Ovary (tissue), 9 donors: Measurements from ENCODE around the gene FAM107B. TPM values are rescaled to one million over a fixed set of nuclear protein-coding genes. Genes with fewer than 3 reads are reported as not detected.

Experiments used
- DNase-seq, 5 donors: peaks; one replicate each; pipeline ENCODE4 v3.0.0-alpha.2; 2019 to 2020
- H3K27ac ChIP-seq, 2 donors: fragments of 200-600 bp; one replicate each; pipeline versions ENCODE4 v1.5.1 to v1.8.0; 2019 to 2022
- H3K27me3 ChIP-seq: fragments of 200-600 bp; one replicate; pipeline ENCODE4 v1.8.0; 2022
- H3K36me3 ChIP-seq: fragments of 200-600 bp; sonication (generic); one replicate; pipeline ENCODE4 v1.5.1; 2019
- H3K4me1 ChIP-seq: one replicate; pipeline ENCODE4 v1.8.1; 2013; ENCODE audit warnings: mild to moderate bottlenecking, moderate library complexity; ENCODE audit not compliant: insufficient read depth
- H3K4me3 ChIP-seq: fragments of 200-600 bp; sonication (generic); one replicate; pipeline ENCODE4 v1.5.1; 2017
- H3K9me3 ChIP-seq, 2 donors: fragments of 200-600 bp in 1 of 2; sonication (generic) in 1 of 2; one replicate each; pipeline versions ENCODE4 v1.5.1 to v1.8.1; 2013 to 2019; ENCODE audit warnings: mild to moderate bottlenecking in 1 of 2, moderate library complexity in 1 of 2
- EP300 ChIP-seq: sonication (generic); formaldehyde crosslinking; IDR thresholded peaks from one replicate; pipeline ENCODE4 v1.6.1; 2017; ENCODE audit warnings: antibody characterized with exemption
- POLR2A ChIP-seq: fragments of 450-650 bp; IDR thresholded peaks from one replicate; pipeline ENCODE4 v1.6.1; 2017; ENCODE audit warnings: antibody characterized with exemption, mild to moderate bottlenecking, moderate library complexity
- WGBS, 3 donors: extraction: QIAGEN DNeasy Blood & Tissue Kit in 1 of 3; methylation state at CpG; one replicate each; pipeline versions ENCODE4 v1.1.5 to v1.1.7; 2013 to 2017; 5-methylcytosine and 5-hydroxymethylcytosine counted together
- intact Hi-C, 4 donors: fragments of 100-400 bp; cut with DNase I; formaldehyde crosslinking; loops; one replicate each; pipeline versions ENCODE4 v1.11.0 to v1.15.1; 2022 to 2023
- polyA plus RNA-seq, 2 donors: library from polyadenylated mRNA; stranded (reverse); fragments of 200-250 nt in 1 of 2; fragments of 350-450 nt in 1 of 2; fragmentation: Illumina TruSeq in 1 of 2; extraction: RNeasy Lipid Tissue Mini Kit (QIAGEN cat#74804) in 1 of 2; gene quantifications; one replicate each; pipeline ENCODE4 v1.2.3, GENCODE V29; 2013 to 2014
- total RNA-seq, 7 donors: library from RNA; depleted of rRNA in 2 of 7; stranded (reverse); fragments of >200 nt in 2 of 7; fragmentation: NEBNext Ultra II Directional in 3 of 7; extraction: Animal tissue kit (Norgen Biotek cat#: 25700) in 3 of 7; gene quantifications; one replicate each; pipeline versions ENCODE4 v1.1.0 to v1.2.4, GENCODE V29; 2016 to 2023
- TF ChIP-seq, protein P1 (sequence below), 3 donors: fragments of 450-650 bp in 2 of 3; fragments of 200-600 bp in 1 of 3; IDR thresholded peaks; one replicate each; pipeline versions ENCODE4 v1.5.1 to v1.8.0; 2016 to 2022; ENCODE audit warnings: antibody characterized with exemption in 3 of 3, mild to moderate bottlenecking in 1 of 3
- donor health status: DM: no; HTN: no; CAD: no; lungs with moderate emphysema.
- donor health status: DM: no; HTN: no; CAD: no.
- donor health status: Bipolar disorder and iron deficiency.
- donor health status: DM: yes; HTN: yes; CAD: no.
- donor health status: DM: no; HTN: no; CAD: no.
- donor health status: DM: yes; HTN: yes; CAD: no.

The FAM107B gene
- total and polyA plus RNA-seq, 9 donors = 6.0 to 26.6 (median 15.0) TPM

DNA sequence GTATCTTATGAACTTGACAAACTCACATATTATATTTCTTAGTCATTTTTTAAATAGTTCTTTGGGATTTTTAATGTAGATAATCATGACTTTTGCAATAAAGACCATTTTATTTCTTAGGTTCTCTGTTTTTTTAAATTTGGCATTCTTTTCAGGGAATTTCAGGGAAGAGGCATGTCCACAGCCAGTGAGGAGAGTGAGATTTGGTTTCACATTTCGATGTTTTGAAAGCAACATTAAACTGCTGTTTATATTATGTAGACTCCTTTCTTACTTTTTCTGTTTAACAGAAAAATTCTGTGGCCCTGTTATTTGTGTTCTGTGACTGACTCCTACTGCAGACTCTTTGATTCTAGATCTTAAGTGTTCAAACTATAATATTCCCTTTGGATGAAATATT is 153.7 kb downstream of the FAM107B start:
- 3 to 7% (median 3%) methylated on average over 1 of the region's 1 CpG for WGBS, 3 donors

DNA sequence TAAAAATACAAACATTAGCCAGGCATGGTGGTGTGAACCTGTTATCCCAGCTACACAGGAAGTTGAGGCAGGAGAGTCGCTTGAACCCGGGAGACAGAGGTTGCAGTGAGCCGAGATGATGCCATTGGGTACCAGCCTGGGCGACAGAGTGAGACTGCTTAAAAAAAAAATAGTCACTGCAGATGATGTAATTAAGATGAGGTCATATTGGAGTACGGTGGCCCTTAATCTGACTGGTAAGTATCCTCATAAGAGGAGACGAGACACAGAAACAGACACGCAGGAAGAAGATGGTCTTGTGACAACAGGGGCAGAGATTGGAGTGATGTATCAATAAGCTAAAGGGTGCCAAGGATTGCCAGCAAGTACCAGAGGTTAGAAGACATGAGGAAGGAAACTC is 156.0 kb downstream of the FAM107B start:
- Histone ChIP-seq H3K27me3 (no peaks in the 10 kb centered on the region), H3K9me3 (no peaks in the 10 kb centered on the region), H3K4me3 (no peak overlapping the region), H3K36me3 (no peaks in the 10 kb centered on the region), H3K27ac (no peak overlapping the region), H3K4me1 (no peaks in the 10 kb centered on the region)
- no peak for DNase-seq
- intact Hi-C loops = no loop called here
- no peak for TF ChIP-seq POLR2A
- TF ChIP-seq, protein P1, sequence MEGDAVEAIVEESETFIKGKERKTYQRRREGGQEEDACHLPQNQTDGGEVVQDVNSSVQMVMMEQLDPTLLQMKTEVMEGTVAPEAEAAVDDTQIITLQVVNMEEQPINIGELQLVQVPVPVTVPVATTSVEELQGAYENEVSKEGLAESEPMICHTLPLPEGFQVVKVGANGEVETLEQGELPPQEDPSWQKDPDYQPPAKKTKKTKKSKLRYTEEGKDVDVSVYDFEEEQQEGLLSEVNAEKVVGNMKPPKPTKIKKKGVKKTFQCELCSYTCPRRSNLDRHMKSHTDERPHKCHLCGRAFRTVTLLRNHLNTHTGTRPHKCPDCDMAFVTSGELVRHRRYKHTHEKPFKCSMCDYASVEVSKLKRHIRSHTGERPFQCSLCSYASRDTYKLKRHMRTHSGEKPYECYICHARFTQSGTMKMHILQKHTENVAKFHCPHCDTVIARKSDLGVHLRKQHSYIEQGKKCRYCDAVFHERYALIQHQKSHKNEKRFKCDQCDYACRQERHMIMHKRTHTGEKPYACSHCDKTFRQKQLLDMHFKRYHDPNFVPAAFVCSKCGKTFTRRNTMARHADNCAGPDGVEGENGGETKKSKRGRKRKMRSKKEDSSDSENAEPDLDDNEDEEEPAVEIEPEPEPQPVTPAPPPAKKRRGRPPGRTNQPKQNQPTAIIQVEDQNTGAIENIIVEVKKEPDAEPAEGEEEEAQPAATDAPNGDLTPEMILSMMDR (IDR thresholded peaks at IDR 0.05) = no peak
- no peak for TF ChIP-seq EP300
- WGBS, 3 donors = 82 to 97% (median 84%) methylated on average over 6 to 7 of the region's 7 CpGs

More for the DNA sequence above, 153.7 kb downstream of the FAM107B start:
- Histone ChIP-seq H3K4me3 (no peak overlapping the region), H3K27ac (no peak overlapping the region), H3K27me3 (no peaks in the 10 kb centered on the region), H3K36me3 (no peaks in the 10 kb centered on the region), H3K4me1 (no peaks in the 10 kb centered on the region), H3K9me3 (no peaks in the 10 kb centered on the region)
- no peak for DNase-seq
- TF ChIP-seq POLR2A (no peak), EP300 (no peak)
- intact Hi-C loops = no loop called here

DNA sequence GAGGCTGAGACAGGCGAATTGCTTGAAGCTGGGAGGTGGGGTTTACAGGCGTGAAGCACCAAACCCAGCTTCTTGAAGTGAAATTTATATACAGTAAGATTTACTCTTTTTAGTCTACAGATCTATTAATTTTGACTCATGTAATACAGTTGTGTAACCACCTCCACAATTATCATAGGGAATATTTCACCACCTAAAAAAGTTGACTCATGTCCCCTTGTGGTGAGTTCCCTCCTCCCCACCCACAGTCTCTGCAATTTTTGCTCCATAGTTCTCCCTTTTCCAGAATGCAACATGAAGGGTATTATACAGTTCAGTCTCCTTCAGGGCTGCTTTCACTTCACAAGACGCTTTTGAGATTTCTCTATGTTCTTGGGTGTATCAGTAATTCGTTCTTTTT is 156.8 kb downstream of the FAM107B start:
- Histone ChIP-seq H3K36me3 (no peaks in the 10 kb centered on the region), H3K27ac (no peak overlapping the region), H3K4me3 (no peak overlapping the region), H3K9me3 (no peaks in the 10 kb centered on the region), H3K4me1 (no peaks in the 10 kb centered on the region), H3K27me3 (no peaks in the 10 kb centered on the region)
- DNase-seq = no peak
- TF ChIP-seq, protein P1 (IDR thresholded peaks at IDR 0.05) = no peak
- TF ChIP-seq POLR2A (no peak), EP300 (no peak)
- whole genome bisulfite sequencing, 3 donors = 91 to 94% (median 93%) methylated on average over 4 of the region's 4 CpGs
- intact Hi-C loops = no loop called here

DNA sequence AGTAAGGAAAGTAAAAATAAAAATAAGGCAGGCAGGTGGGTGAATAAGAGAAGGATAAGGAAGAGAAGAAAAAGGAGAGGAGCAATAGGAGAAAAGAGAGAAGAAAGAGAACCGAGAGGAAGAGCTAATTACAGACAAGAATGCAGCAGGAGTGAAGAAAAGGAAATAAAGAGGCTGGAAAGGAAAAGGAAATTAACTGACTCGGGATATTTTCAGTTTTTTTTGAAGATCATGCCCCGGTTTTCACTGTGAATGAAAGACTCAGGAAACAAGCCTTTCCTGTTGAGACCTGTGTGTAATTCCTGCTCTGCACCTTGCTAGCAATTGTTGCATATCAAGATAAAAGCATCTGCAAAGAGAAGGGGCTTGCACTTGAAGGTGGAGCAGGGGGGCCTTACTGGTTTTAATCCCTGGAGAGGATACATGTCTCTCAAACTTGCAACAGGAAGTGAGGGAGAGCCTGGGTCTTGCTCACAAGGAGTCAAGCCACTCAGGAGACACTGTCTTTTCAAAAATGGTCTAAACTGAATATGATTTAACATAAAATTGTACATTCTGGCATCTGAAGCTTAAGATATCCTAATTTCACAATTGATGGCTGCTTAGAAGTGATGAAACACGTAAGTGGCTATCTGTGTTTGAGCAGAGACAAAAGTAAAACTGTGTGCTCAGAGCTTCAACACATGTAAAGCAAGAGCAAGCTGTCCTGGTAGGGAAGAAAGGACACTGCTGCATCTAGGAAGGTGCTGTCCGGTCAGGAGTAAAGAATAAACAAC is 157.6 kb downstream of the FAM107B start:
- H3K36me3 ChIP-seq = no peaks in the 10 kb centered on the region
- no peaks in the 10 kb centered on the region for H3K27me3 ChIP-seq
- intact Hi-C loops = no loop called here
- TF ChIP-seq POLR2A = no peak
- TF ChIP-seq EP300 = no peak
- TF ChIP-seq, protein P1 (IDR thresholded peaks at IDR 0.05) = no peak
- WGBS, 3 donors = 35 to 45% (median 38%) methylated on average over 5 of the region's 5 CpGs
- no peak for DNase-seq
- no peak overlapping the region for H3K27ac ChIP-seq
- H3K9me3 ChIP-seq = no peaks in the 10 kb centered on the region
- H3K4me1 ChIP-seq = no peaks in the 10 kb centered on the region
- no peak overlapping the region for H3K4me3 ChIP-seq

DNA sequence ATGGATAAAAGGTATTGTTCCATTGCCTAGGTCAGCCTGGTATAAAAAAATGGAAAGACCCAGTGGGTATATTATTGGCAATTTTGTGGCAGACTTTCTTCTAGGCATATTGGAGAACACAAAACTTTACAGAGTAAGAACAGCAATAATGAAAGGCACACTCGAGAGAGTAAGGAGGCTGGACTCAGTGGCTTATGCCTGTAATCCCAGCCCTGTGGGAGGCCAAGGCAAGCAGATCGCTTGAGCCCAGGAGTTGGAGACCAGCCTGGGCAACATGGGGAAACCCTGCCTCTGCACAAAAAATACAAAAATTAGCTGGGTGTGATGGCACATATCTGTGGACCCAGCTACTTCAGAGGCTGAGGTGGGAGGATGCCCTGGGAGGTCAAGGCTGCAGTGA is 158.2 kb downstream of the FAM107B start:
- DNase-seq = no peak
- Histone ChIP-seq H3K36me3 (no peaks in the 10 kb centered on the region), H3K27me3 (no peaks in the 10 kb centered on the region), H3K4me3 (no peak overlapping the region), H3K4me1 (no peaks in the 10 kb centered on the region), H3K27ac (no peak overlapping the region), H3K9me3 (no peaks in the 10 kb centered on the region)
- 70 to 90% (median 84%) methylated on average over 2 of the region's 2 CpGs for WGBS, 3 donors
- TF ChIP-seq POLR2A (no peak), EP300 (no peak)
- TF ChIP-seq, protein P1 (IDR thresholded peaks at IDR 0.05) = no peak
- intact Hi-C loops = no loop called here
